ENCODE measurements around the gene IL32. TPM values are rescaled to one million over a fixed set of nuclear protein-coding genes. Genes with fewer than 3 reads are reported as not detected.

IL32 gene
- total RNA-seq, 1 donor from 2014 or later = 1.4 TPM

- Mint-ChIP-seq H3K9me3 (no peaks in the 10 kb centered on the region), H3K4me1 (peaks cover 8% of the 10 kb centered on the region), H3K36me3 (no peaks in the 10 kb centered on the region), H3K27ac (no peak overlapping the region), H3K4me3 (no peak overlapping the region), H3K27me3 (ENCODE audit: insufficient read depth, low read depth) (peaks cover 9% of the 10 kb centered on the region)
- Histone ChIP-seq H4K20me1 (ENCODE audit: low read depth) (no peaks in the 10 kb centered on the region), H3K9me3 (ENCODE audit: low read depth) (no peaks in the 10 kb centered on the region), H3K79me2 (ENCODE audit: low read depth) (no peaks in the 10 kb centered on the region), H3K4me3 (no peak overlapping the region), H3K9ac (no peak overlapping the region), H3F3A (ENCODE audit: low read depth) (peaks cover 5% of the 10 kb centered on the region), H3K36me3 (no peaks in the 10 kb centered on the region), H3K27me3 (peaks cover 24% of the 10 kb centered on the region), H3K27ac (no peak overlapping the region), H2AFZ (replicated peaks) (no peak overlapping the region), H3K4me1 (peaks cover 4% of the 10 kb centered on the region), H3K4me2 (no peak overlapping the region)
- no peak for DNase-seq (ENCODE audit: low spot score)
- TF ChIP-seq EZH2 (IDR thresholded peaks at IDR 0.05) = no peak
- TF ChIP-seq CTCF (IDR thresholded peaks at IDR 0.05) = no peak
- TF ChIP-seq EZH2phosphoT487 (IDR thresholded peaks at IDR 0.05) = no peak
These were observed 1.6 kb upstream of the IL32 start for GRCh38 chr16:3063625-3064386.

GRCh38 chr16:3065742-3066439 lies 451 bp downstream of the IL32 start:
- Histone ChIP-seq H3F3A (ENCODE audit: low read depth) (no peaks in the 10 kb centered on the region), H3K4me2 (no peak overlapping the region), H3K27ac (no peak overlapping the region), H3K4me3 (no peak overlapping the region), H3K27me3 (peaks cover 9% of the 10 kb centered on the region), H2AFZ (replicated peaks) (no peak overlapping the region), H3K4me1 (no peaks in the 10 kb centered on the region), H3K79me2 (ENCODE audit: low read depth) (no peaks in the 10 kb centered on the region), H3K9me3 (ENCODE audit: low read depth) (no peaks in the 10 kb centered on the region), H3K9ac (no peak overlapping the region), H3K36me3 (no peaks in the 10 kb centered on the region), H4K20me1 (ENCODE audit: low read depth) (no peaks in the 10 kb centered on the region)
- no peaks in the 10 kb centered on the region for H3K9me3 Mint-ChIP-seq
- DNase-seq (ENCODE audit: low spot score) = no peak
- H3K4me3 Mint-ChIP-seq = peak overlapping the region; percentile 69
- TF ChIP-seq CTCF (IDR thresholded peaks at IDR 0.05) (no peak), EZH2 (IDR thresholded peaks at IDR 0.05) (no peak), EZH2phosphoT487 (IDR thresholded peaks at IDR 0.05) (no peak)
- no peaks in the 10 kb centered on the region for H3K4me1 Mint-ChIP-seq
- H3K27ac Mint-ChIP-seq = peak overlapping the region; percentile 74
- H3K27me3 Mint-ChIP-seq (ENCODE audit: insufficient read depth, low read depth) = peaks cover 10% of the 10 kb centered on the region
- H3K36me3 Mint-ChIP-seq = no peaks in the 10 kb centered on the region

- Histone ChIP-seq H3K9ac (no peak overlapping the region), H3K79me2 (ENCODE audit: low read depth) (no peaks in the 10 kb centered on the region), H3K27me3 (peaks cover 5% of the 10 kb centered on the region), H3K9me3 (ENCODE audit: low read depth) (no peaks in the 10 kb centered on the region), H4K20me1 (ENCODE audit: low read depth) (no peaks in the 10 kb centered on the region), H2AFZ (replicated peaks) (no peak overlapping the region), H3K4me2 (no peak overlapping the region), H3K4me3 (no peak overlapping the region), H3K27ac (no peak overlapping the region), H3K4me1 (no peaks in the 10 kb centered on the region), H3K36me3 (no peaks in the 10 kb centered on the region), H3F3A (ENCODE audit: low read depth) (no peaks in the 10 kb centered on the region)
- TF ChIP-seq EZH2 (IDR thresholded peaks at IDR 0.05) = no peak
- no peak for TF ChIP-seq CTCF (IDR thresholded peaks at IDR 0.05)
- no peak for TF ChIP-seq EZH2phosphoT487 (IDR thresholded peaks at IDR 0.05)
- no peak overlapping the region for H3K4me3 Mint-ChIP-seq
- no peak overlapping the region for H3K27ac Mint-ChIP-seq
- no peaks in the 10 kb centered on the region for H3K36me3 Mint-ChIP-seq
- H3K27me3 Mint-ChIP-seq (ENCODE audit: insufficient read depth, low read depth) = peaks cover 10% of the 10 kb centered on the region
- no peaks in the 10 kb centered on the region for H3K9me3 Mint-ChIP-seq
- DNase-seq (ENCODE audit: low spot score) = no peak
- H3K4me1 Mint-ChIP-seq = no peaks in the 10 kb centered on the region
These were observed 954 bp downstream of the IL32 start for GRCh38 chr16:3066440-3066748.

Measured in neural progenitor cell (in vitro differentiated cells).